NCI-H146 treated with DMSO at 0.1 percent for 48 hours (cell line): ENCODE data around the gene LIPE.

Source experiments
- DNase-seq: peaks from one replicate; lab custom pipeline; 2025; ENCODE audit not compliant: unreplicated experiment; lab: John Stamatoyannopoulos, UW

LIPE gene

DNA sequence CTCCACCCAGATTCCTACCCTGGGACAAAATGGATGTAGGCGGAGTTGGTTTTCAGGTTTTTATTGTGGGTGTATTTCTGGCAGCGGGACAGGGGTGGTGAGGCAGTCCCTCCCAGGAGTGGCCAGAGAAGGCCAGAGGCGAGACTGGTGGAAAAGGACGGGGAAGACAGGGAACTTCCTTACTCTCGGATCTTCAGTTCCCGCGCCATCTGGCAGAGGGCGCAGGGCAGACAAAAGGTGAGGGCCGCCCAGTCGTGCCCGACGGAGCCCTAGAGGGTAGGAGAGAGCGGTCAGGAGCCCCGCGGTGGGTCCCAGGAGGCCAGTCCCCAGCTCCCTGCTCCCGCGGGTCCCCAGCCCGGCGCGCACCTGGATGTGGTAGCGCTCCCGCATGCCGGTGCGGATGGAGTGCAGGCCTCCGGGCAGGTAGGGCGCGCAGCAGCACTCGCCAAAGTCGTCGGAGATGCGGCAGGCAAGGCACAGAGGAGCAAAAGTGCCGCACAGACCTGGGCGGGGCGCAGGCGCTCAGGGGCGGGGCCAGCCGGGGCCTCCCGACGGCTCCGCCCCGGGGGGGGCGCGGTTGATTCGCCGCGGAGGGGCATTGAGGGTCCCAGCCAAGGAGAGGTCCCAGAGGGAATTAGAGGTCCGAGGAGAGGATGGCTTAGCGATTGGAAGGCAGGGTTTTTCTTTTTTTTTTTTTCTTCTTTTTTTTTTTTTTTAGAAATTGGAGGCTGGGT lies 40.0 kb downstream of the LIPE start:
- DNase-seq, result peak; percentile 87

DNA sequence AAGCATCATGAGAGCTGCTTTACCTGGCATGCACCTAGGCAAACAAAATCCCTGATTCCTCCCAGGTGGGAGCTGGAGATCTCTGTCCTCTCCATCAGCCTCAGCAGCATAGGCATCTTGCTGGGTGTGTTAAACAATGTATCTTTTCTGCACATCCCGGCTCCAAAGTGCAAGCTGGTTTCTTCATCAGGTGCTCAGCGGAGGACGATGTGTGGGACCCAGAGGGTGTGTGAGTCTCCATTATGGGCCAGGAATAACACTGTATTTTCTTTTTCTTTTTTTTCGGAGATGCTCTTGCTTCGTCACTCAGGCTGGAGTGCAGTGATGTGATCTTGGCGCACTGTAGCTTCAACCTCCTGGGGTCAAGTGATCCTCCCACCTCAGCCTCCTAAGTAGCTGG lies 47.0 kb downstream of the LIPE start:
- DNase-seq, result no peak

DNA sequence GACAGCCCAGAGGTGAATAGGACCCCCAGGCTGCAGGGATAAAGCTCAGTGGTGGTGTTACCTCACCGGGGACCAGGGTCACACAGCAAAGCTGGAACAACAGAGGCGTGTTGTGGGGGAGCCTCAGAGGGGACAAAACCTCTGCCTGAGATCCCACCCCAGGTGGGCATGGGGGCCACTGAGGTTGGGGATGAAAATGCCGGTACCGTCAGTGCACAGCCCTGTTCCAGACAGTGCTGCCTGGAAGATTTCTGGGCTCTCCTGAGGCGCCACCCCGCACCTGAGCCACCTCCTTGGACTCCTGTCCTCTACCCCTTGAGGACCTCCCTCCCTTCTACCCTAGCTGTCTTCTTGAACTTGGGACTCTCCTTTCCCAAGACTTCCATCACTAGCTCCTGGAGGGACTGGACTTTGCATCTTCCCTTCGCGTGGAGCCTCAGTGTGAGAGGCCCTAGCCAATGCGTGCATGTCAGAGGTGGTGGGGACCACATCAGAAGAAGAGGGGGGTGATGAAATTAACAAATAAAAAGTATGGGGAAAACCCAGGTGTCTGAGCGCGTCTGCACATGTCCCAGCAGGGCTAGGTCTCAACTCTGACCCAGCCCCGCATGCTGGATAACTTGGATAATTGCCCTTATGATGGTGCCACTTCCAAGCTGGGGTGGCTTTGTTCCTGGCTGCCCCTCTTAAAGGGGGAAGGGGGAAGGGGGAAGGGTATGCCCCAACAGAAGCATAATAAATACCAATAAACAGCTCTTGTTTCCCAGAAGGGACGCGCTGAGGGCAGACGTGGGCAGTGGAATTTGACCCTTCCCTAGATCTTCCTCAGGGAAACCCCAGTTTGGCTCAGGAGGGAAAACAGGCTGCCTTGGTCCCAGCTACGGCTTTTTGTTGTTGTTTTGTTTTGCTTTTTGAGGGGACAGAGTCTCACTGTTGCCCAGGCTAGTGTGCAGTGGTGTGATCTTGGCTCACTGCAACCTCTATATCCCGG lies 48.7 kb downstream of the LIPE start:
- no peak for DNase-seq

DNA sequence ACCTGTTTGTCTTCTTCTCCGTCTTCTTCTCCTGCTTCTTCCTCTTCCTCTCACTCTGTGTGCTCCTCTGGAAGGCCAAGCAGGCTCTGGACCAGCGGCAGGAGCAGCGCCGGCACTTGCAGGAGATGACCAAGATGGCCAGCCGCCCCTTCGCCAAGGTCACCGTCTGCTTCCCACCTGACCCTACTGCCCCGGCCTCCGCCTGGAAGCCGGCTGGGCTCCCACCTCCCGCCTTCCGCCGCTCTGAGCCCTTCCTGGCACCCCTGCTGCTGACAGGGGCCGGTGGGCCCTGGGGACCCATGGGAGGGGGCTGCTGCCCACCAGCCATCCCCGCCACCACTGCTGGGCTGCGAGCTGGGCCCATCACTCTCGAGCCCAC lies 51.0 kb downstream of the LIPE start:
- DNase-seq, result no peak

DNA sequence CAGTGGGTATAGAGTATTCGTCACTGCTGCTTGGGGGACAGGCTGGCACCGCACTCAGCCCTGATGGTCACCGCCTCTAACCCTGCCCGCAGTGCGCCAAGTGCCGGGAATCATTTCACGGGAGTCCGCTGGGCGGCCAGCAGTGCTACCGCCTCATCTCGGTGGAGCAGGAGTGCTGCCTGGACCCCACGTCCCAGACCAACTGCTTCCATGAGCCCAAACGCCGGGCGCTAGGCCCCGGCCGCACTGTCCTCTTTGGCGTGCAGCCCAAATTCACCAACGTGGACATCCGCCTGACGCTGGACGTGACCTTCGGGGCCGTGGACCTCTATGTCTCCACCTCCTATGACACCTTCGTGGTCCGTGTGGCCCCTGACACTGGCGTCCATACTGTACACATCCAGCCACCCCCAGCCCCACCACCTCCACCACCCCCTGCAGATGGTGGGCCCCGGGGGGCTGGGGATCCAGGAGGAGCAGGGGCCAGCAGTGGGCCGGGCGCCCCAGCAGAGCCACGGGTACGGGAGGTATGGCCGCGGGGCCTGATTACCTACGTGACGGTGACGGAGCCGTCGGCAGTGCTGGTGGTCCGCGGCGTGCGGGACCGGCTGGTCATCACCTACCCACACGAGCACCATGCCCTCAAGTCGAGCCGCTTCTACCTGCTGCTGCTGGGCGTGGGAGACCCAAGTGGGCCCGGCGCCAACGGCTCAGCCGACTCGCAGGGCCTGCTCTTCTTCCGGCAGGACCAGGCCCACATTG lies 51.6 kb downstream of the LIPE start:
- DNase-seq, result no peak

DNA sequence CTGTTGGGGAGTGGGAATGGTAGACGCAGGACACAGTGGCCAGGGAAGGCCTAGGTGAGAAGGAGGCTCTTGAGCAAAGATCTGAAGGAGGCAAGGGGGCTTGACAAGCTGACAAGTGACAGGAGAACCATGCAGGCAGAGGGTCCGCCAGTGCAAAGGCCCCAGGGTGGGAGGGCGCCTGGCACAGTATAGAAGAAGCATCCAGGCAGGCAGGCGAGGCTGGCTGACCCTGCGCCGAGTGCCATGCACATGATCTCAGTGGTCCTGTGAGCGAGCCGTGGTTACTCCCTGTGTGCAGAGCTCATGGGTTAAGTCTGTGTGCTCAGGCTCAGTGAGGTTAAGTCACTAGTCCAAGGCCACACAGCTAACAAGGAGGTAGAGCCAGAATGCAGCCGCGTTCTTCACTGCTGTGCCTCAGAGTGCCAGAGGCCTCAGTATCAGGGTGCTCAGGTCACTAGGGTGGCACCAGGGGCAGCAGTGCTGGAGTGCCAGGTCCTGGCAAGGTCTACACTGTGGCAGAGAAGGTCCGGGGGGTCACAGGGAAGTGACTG lies 52.3 kb downstream of the LIPE start:
- DNase-seq, result no peak

GRCh38 chr19:42370626-42371175 lies 56.5 kb downstream of the LIPE start:
- no peak for DNase-seq

GRCh38 chr19:42370068-42370520 lies 57.1 kb downstream of the LIPE start:
- DNase-seq, result peak; percentile 21

GRCh38 chr19:42369433-42370067 lies 57.6 kb downstream of the LIPE start:
- DNase-seq, result no peak

- no peak for DNase-seq
Observed at GRCh38 chr19:42368765-42369164, 58.4 kb downstream of the LIPE start.

DNA sequence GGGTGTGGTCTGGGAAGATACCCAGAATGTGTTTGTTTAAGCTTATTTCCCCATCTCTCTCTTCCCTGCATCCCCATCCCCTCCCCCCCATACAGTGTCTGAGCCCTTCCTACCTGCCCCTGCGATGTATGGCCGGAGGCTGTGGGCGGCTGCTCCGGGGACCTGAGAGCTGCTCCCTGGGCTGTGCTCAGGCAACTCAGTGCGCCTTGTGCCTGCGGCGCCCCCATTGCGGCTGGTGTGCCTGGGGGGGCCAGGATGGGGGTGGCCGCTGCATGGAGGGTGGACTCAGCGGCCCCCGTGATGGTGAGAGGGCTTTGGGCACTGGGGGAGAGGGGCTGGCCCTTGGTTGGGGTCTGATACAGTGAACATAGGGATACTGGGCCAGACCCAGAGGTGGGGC lies 58.8 kb downstream of the LIPE start:
- no peak for DNase-seq

- no peak for DNase-seq
Observed at GRCh38 chr19:42367929-42368328, 59.3 kb downstream of the LIPE start.

GRCh38 chr19:42366673-42367072 lies 60.5 kb downstream of the LIPE start:
- no peak for DNase-seq

DNA sequence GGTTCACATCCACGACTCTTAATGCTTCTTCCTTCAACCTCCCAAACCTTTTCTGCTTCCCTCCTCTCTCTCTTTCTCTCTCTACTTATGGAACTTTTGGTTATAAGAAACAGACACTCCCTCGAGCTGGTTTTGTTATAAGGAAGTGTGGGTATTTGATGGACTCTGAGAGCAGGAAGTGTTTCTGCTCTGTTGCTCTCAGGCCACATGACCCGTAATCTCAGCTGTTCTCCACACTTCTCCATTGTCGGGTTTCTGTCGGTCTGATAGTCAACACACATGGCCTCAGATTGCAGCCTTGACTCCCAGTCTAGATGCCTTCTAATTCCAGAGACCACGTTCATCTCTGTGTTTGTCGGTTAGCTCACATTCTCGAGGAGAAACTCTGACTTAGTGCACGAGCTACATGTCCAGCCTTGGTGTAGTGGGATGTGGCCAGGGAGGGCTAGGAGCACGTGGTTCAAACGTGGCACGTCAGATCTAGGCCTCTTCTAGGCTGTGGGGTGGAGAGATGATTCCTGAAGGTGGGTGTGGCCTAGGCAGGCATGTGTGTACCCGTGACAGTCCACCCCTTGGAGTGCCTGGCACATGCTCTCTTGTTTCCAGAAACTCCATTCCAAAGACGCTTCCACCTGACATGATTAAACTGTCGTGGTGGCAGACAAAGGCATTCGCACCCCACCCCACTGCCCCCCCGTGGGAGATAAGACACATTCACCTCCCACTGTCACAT lies 63.4 kb downstream of the LIPE start:
- no peak for DNase-seq

GRCh38 chr19:42362891-42363440 lies 64.2 kb downstream of the LIPE start:
- no peak for DNase-seq

- no peak for DNase-seq
Observed at GRCh38 chr19:42362342-42362741, 64.8 kb downstream of the LIPE start.

DNA sequence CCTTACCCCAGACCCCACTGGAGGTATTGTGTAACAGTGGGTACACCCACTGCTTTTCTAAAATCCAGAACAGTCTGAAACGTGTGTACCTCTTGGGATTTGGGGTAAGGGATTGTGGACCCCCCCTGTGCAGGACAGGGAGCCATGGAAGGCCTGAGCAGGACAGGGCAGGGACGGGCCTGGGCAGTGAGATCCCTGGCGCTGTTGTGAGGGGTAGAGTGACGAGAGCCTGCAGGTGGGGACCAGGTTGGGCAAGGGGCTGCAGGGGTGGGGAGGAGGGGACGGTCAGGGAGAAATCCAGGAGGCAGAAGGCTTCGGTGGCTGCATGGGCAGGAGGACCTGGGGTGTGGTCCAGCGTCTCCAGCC lies 65.7 kb downstream of the LIPE start:
- no peak for DNase-seq

DNA sequence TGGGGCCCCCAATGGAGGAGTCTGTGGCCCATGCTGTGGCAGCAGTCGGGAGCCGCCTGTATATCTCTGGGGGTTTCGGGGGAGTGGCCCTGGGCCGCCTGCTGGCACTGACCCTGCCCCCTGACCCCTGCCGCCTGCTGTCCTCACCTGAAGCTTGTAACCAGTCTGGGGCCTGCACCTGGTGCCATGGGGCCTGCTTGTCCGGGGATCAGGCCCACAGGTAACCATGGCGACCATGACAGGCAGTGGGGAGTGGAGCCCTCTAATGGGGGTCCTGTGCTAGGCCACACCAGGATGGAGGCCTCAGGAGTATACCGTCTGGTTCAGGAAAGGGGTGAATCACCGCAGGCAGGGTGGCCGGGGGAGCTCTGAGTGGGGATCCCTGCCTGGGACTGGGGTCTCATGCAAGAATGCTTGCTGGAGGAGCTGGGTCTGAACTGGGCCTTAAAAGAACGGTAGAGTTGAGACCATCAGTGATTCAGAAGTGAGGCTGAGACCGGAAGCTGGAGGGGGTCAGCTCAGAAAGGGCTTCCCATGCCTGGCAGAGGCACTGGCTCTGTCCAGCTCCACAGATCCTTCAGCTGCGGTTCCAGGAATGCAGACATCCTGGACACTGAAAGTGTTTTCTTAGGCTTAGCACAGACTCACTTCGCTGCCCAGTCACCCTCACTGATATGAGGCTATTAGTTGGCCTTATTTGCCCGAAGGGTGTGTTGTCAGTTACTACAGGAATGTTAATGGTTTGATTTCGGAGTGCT lies 66.2 kb downstream of the LIPE start:
- no peak for DNase-seq

DNA sequence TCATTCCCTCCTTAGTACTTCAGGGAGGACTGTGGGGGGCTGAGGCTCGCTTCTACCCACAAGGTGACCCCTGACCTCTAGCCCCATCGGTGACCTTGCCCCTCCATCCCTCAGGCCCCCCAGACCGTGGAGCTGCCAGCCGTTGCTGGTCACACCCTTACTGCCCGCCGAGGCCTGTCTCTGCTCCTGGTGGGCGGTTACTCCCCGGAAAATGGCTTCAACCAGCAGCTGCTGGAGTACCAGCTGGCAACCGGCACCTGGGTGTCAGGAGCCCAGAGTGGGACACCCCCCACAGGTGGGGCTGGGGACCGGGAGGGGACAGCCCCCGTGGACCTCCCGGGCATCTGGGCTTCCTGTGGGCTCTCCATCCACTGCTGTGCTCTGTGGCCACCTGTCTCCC lies 69.9 kb downstream of the LIPE start:
- DNase-seq, result no peak
